AG10803 (cell line): ENCODE data around the gene A3GALT2.

Experiments
- DNase-seq: peaks from one replicate; pipeline ENCODE4 v3.0.0; 2010; ENCODE audit warnings: low read depth
- H3K4me3 ChIP-seq: 2 replicates; pipeline ENCODE4 v1.5.1; 2011; ENCODE audit warnings: mild to moderate bottlenecking, low read length, control low read depth
- TF ChIP-seq, protein P1 (sequence below): conservative IDR thresholded peaks from 2 replicates; pipeline ENCODE4 v1.5.1; 2011; ENCODE audit warnings: mild to moderate bottlenecking, low read length, control low read depth, inconsistent platforms

The A3GALT2 gene

DNA sequence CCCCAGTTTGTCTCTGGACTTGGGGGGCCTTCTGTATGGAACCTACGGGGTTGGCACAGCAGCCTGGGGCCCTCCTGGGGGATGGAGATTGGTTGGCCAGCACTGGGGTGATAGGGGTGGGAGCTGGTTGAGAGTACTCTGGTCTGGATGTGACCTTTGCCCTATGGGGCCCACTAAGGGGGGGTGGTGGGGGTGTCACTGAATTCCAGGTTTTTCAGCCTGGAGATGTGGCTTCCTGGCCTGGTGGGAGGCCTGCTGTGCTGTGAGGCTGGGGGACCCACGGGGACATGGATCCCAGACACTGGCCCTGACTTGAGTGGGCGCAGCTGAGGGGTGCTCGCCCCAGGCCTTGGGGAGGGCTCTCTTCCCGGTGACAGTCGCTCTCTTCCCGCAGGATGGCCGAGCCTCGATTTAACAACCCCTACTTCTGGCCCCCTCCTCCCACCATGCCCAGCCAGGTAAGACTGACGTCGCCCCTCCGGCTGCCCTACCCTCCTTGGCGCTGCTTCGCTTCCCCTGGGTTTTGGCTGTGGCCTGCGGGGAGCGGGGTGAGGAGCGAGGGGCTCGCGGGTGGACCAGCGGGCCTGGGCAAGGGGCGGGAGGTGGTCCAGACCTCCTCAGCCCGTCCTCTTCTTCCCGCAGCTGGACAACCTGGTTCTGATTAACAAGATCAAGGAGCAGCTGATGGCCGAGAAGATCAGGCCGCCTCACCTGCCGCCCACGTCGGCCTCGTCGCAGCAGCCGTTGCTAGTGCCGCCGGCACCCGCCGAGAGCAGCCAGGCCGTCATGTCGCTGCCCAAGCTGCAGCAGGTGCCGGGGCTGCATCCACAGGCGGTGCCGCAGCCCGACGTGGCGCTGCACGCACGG is 45.0 kb downstream of the A3GALT2 start:
- H3K4me3 ChIP-seq = no peak overlapping the region
- DNase-seq = no peak
- TF ChIP-seq, protein P1, sequence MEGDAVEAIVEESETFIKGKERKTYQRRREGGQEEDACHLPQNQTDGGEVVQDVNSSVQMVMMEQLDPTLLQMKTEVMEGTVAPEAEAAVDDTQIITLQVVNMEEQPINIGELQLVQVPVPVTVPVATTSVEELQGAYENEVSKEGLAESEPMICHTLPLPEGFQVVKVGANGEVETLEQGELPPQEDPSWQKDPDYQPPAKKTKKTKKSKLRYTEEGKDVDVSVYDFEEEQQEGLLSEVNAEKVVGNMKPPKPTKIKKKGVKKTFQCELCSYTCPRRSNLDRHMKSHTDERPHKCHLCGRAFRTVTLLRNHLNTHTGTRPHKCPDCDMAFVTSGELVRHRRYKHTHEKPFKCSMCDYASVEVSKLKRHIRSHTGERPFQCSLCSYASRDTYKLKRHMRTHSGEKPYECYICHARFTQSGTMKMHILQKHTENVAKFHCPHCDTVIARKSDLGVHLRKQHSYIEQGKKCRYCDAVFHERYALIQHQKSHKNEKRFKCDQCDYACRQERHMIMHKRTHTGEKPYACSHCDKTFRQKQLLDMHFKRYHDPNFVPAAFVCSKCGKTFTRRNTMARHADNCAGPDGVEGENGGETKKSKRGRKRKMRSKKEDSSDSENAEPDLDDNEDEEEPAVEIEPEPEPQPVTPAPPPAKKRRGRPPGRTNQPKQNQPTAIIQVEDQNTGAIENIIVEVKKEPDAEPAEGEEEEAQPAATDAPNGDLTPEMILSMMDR = no peak

DNA sequence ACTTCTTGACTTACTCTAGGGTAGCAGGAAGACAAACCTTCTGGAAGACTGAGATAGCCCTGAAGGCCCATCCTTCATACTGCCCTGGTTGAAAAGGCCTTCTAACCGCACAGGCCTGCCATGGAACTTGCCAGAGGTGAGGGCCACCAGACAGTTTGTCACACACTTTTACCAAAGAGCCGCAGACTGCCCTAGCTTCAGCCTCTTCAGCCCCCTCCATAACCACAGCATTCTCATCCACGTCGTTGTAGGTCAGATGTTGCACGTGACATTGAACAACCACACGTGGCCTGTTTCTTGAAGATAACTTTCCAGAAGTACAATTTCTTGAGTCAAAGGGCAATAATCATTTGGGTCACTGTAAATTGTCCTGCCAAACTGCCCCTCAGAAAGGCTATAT is 45.7 kb downstream of the A3GALT2 start:
- DNase-seq = no peak
- TF ChIP-seq, protein P1 = no peak
- H3K4me3 ChIP-seq = no peak overlapping the region

DNA sequence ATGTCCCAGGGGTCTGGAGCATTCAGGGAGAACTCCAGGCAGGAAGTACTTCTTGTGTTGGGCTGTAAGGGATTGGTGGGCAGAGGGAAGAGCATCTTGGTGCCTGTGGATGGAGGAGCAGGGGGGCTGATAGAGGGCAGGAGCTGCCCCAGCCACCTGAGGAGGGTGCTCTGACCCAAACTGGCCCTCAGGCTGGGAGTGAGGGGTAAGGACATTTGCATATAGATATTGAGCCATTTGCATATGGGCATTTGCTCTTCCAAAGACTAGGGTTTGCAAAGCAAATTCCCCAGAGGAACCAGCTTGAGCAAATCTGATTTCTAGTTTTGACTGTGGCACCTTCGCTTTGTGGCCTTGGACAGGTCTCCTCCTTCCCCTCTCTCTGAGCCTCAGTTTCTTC is 46.5 kb downstream of the A3GALT2 start:
- TF ChIP-seq, protein P1 = no peak

DNA sequence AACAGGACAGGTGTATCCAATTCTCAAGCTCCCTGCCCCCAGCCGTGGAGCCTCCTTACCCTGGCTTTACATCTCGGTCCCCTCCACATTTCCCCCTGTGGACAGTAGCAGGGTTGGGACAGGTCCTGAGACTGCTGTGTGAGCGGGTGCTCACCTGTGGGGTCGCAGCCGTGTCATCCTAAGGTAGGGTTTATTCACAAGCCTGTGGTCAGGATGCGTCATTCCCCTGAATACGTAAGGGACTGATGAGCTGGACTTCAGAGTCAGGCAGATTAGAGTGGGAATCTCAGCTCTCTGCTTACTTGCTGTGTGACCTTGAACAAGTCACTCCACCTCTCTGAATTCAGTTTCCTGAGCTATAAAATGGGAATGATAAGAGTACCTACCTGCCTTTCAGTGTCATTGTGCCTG is 46.9 kb downstream of the A3GALT2 start:
- TF ChIP-seq, protein P1 = no peak
- H3K4me3 ChIP-seq = no peak overlapping the region

More for the DNA sequence above, 46.5 kb downstream of the A3GALT2 start:
- no peak for DNase-seq
- no peak overlapping the region for H3K4me3 ChIP-seq

DNA sequence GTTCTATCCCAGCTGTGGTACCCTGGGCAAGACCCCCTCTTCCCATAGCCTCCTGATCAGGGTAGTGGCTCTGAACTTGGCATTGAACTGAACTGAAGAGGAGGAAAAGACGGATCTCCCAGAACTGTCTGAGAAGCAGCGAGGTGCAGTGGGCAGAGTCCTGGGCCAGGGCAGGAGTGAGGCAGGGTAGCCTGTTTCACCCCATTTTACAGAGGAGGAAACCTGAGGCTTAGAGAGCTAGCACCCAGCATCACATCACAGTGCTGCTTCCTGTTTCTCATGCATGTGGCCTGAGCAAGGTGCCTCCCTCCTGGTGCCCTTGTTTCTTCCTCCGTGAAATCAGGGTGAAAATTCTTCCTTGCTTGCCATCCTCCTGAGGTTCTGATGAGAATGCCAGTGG is 47.5 kb downstream of the A3GALT2 start:
- no peak overlapping the region for H3K4me3 ChIP-seq
- no peak for DNase-seq
- TF ChIP-seq, protein P1 = no peak

More for the DNA sequence above, 46.9 kb downstream of the A3GALT2 start:
- DNase-seq = no peak

DNA sequence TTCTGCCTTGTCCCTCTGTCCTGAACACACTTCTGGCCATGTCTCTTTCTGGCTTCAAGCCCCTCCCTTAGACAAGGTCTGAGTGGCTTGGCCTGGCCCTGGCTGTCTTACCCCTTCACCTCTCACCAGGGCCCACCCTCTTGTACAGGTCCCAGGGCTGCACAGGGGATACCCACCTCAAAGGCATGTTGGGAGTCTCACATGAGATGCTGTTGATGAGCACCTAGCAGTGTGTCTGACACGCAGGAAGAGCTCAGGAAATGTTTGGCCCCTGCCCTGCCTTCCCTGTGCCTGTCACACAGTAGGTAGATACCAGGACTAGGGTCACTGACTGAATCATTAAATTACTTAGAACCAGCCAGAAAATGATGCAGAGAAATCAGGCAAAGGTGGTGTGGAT is 48.0 kb downstream of the A3GALT2 start:
- H3K4me3 ChIP-seq = no peak overlapping the region
- TF ChIP-seq, protein P1 = no peak
- DNase-seq = no peak

DNA sequence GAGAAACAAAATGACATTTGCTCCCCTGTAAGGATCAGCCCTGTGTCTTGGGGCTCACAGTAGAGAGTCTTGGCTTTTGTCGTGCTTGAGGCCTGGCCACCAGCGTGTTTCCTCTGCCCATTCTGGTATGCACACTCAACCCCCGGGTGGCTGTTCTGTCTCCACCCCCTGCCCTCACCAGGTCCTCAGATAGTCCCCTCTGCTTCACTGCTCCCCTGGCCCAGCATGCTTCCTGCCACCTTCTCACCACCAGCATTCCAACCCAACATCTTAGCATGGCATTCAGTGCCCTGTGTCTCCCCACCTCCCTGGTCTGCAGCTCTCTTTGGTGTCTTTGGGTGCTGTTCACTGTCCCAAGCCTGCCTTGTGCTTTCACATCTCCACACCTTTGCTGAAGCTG is 48.4 kb downstream of the A3GALT2 start:
- H3K4me3 ChIP-seq = no peak overlapping the region
- TF ChIP-seq, protein P1 = no peak
- DNase-seq = no peak
